Ascending aorta (tissue), 2 donors: ENCODE measurements around the gene ABCA13. TPM values are rescaled to one million over a fixed set of nuclear protein-coding genes. Genes with fewer than 3 reads are reported as not detected.

ENCODE experiments used
- DNase-seq, 2 donors: peaks; one replicate each; pipeline ENCODE4 v3.0.0-alpha.2; 2019; ENCODE audit warnings: low spot score in 2 of 2
- H3K27ac ChIP-seq, 2 donors: fragments of 200-600 bp; sonication (generic); one replicate each; pipeline ENCODE4 v1.5.1; 2016 to 2017; ENCODE audit warnings: mild to moderate bottlenecking in 1 of 2
- H3K27me3 ChIP-seq: fragments of 200-600 bp; sonication (generic); one replicate; pipeline ENCODE4 v1.5.1; 2017
- H3K36me3 ChIP-seq, 2 donors: fragments of 200-600 bp; sonication (generic); one replicate each; pipeline ENCODE4 v1.5.1; 2016
- H3K4me1 ChIP-seq, 2 donors: fragments of 200-600 bp; sonication (generic); one replicate each; pipeline ENCODE4 v1.5.1; 2016 to 2017; ENCODE audit warnings: mild to moderate bottlenecking in 1 of 2
- H3K4me3 ChIP-seq, 2 donors: fragments of 200-600 bp; sonication (generic); one replicate each; pipeline ENCODE4 v1.5.1; 2016 to 2017; ENCODE audit warnings: mild to moderate bottlenecking in 1 of 2
- H3K9me3 ChIP-seq, 2 donors: fragments of 200-600 bp; sonication (generic); one replicate each; pipeline ENCODE4 v1.5.1; 2016
- intact Hi-C: fragments of 100-400 bp; cut with DNase I; formaldehyde crosslinking; loops from one replicate; pipeline ENCODE4 v1.15.1; 2023
- total RNA-seq: library from RNA; depleted of rRNA; stranded (reverse); fragments of >200 nt; gene quantifications from one replicate; pipeline ENCODE4 v1.1.0, GENCODE V29; 2016
- TF ChIP-seq, protein P1 (sequence below), 3 experiments: fragments of 200-600 bp in 2 of 3; fragments of 450-650 bp in 1 of 3; sonication (generic) in 2 of 3; IDR thresholded peaks; one replicate each; pipeline ENCODE4 v1.5.1; 2016 to 2019; ENCODE audit warnings: antibody characterized with exemption in 3 of 3, mild to moderate bottlenecking in 1 of 3, moderate library complexity in 1 of 3

ABCA13 gene
- total RNA-seq, 1 donor from 2014 or later = not detected

DNA sequence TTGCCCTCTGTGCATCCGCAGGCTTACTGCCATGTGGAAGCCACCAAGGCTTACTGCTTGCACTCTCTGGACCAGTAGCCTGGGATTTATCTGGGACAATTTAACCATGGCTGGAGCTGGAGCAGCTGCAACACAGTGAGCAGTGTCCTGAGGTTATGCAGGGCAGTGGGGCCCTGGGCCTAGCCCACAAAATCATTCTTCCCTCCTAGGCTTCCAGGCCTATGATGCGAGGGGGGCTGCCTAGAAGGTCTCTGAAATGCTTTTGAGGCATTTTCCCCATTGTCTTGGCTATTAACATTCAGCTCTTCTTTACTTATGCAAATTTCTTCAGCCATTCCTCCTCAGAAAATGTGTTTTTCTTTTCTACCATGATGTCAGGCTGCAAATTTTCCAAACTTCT lies 439.4 kb downstream of the ABCA13 start:
- intact Hi-C loops = no loop called here
- no peaks in the 10 kb centered on the region for H3K4me1 ChIP-seq
- no peak overlapping the region for H3K4me3 ChIP-seq
- no peak for DNase-seq
- no peaks in the 10 kb centered on the region for H3K9me3 ChIP-seq
- H3K27ac ChIP-seq = no peak overlapping the region
- TF ChIP-seq, protein P1, sequence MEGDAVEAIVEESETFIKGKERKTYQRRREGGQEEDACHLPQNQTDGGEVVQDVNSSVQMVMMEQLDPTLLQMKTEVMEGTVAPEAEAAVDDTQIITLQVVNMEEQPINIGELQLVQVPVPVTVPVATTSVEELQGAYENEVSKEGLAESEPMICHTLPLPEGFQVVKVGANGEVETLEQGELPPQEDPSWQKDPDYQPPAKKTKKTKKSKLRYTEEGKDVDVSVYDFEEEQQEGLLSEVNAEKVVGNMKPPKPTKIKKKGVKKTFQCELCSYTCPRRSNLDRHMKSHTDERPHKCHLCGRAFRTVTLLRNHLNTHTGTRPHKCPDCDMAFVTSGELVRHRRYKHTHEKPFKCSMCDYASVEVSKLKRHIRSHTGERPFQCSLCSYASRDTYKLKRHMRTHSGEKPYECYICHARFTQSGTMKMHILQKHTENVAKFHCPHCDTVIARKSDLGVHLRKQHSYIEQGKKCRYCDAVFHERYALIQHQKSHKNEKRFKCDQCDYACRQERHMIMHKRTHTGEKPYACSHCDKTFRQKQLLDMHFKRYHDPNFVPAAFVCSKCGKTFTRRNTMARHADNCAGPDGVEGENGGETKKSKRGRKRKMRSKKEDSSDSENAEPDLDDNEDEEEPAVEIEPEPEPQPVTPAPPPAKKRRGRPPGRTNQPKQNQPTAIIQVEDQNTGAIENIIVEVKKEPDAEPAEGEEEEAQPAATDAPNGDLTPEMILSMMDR (IDR thresholded peaks at IDR 0.05) = no peak
- no peaks in the 10 kb centered on the region for H3K36me3 ChIP-seq
- H3K27me3 ChIP-seq = no peaks in the 10 kb centered on the region

DNA sequence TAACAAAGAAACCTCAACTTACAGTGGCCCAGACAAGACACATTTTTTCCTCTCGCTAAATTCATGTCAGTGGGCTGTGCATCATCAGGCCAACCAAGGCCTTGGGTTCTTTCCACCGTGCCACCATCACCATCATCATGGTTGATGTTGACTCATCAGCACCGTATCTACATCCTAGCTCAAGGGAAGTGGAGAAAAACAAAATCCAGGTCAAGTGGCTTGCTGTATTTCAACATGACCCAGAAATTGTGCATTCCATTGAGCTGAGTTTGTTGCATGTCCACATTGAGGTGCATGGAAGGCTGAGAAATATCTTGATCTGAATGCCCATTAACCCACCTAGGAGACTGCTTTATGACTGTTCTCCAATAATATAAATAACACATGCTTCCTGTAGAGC lies 440.7 kb downstream of the ABCA13 start:
- H3K27ac ChIP-seq = no peak overlapping the region
- H3K36me3 ChIP-seq = no peaks in the 10 kb centered on the region
- H3K4me3 ChIP-seq = no peak overlapping the region
- intact Hi-C loops = no loop called here
- no peaks in the 10 kb centered on the region for H3K27me3 ChIP-seq
- no peak for DNase-seq
- TF ChIP-seq, protein P1 (IDR thresholded peaks at IDR 0.05) = no peak
- H3K9me3 ChIP-seq = no peaks in the 10 kb centered on the region
- no peaks in the 10 kb centered on the region for H3K4me1 ChIP-seq

DNA sequence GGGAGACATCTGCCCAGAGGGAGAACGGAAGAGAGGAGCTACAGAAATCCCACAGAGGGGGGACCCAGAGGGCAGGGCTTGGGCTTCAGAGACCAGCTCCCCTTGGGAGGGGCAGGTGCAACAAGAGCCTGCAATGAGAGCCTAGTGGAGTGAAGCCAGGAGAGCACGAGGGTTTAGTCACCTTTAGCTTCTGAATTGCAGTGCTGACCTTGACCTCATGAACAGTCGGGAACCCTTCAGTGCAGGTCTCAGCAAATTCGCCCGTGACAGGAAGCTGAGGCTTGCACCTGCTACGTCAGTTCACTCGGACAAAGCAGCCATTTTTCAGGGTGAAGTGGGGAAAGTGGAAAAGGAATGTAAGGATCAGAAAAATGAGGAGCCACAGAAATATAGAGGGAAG lies 446.2 kb downstream of the ABCA13 start:
- TF ChIP-seq, protein P1 (IDR thresholded peaks at IDR 0.05) = no peak
- DNase-seq = no peak

DNA sequence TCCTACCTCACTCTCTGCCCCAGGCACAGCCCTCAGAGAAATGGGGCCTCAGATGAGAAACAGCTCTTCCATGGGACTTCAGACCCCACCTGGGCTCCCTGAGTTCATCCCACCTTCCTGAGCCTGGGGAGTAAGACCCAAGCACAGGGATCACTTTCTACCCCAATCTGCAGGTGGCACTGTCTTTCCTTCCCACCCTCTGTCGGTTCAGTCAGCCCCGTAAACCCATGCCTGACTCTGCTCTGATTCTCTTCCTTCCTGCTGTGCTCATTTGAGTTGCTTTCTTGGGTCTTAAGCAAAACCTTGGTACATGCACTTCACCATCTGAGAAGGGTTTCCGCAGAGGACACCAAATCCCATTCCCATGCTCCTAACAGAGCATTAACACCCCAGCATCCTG lies 446.7 kb downstream of the ABCA13 start:
- no peak overlapping the region for H3K27ac ChIP-seq
- H3K36me3 ChIP-seq = no peaks in the 10 kb centered on the region
- no peaks in the 10 kb centered on the region for H3K4me1 ChIP-seq
- TF ChIP-seq, protein P1 (IDR thresholded peaks at IDR 0.05) = no peak
- no peaks in the 10 kb centered on the region for H3K27me3 ChIP-seq
- no peak overlapping the region for H3K4me3 ChIP-seq
- DNase-seq = no peak
- intact Hi-C loops = no loop called here
- no peaks in the 10 kb centered on the region for H3K9me3 ChIP-seq

More for the DNA sequence above, 446.2 kb downstream of the ABCA13 start:
- intact Hi-C loops = no loop called here
- Histone ChIP-seq H3K9me3 (no peaks in the 10 kb centered on the region), H3K4me1 (no peaks in the 10 kb centered on the region), H3K4me3 (no peak overlapping the region), H3K36me3 (no peaks in the 10 kb centered on the region), H3K27ac (no peak overlapping the region), H3K27me3 (no peaks in the 10 kb centered on the region)

DNA sequence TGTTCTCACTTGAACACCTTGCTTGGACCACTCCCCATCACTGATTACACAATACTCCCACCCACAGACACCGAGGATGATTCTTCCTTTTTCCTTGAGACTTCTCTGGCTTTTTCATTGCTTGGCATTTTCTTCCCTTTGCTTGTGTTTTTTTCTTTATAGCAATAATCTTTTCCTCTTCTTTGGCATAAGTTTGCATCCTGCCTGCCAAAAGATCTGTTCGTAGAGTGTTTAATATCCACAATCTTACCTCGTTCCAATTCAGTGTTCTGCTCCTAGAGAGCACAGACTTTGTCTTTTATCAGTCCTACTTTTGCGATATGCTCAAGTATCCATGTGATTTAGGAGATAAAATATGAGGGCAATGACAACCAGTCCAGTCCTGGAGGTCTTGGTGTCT lies 449.8 kb downstream of the ABCA13 start:
- no peaks in the 10 kb centered on the region for H3K27me3 ChIP-seq
- no peak overlapping the region for H3K27ac ChIP-seq
- no peak for DNase-seq
- intact Hi-C loops = no loop called here
- no peaks in the 10 kb centered on the region for H3K9me3 ChIP-seq
- TF ChIP-seq, protein P1 (IDR thresholded peaks at IDR 0.05) = no peak
- no peaks in the 10 kb centered on the region for H3K36me3 ChIP-seq
- H3K4me3 ChIP-seq = no peak overlapping the region
- no peaks in the 10 kb centered on the region for H3K4me1 ChIP-seq

DNA sequence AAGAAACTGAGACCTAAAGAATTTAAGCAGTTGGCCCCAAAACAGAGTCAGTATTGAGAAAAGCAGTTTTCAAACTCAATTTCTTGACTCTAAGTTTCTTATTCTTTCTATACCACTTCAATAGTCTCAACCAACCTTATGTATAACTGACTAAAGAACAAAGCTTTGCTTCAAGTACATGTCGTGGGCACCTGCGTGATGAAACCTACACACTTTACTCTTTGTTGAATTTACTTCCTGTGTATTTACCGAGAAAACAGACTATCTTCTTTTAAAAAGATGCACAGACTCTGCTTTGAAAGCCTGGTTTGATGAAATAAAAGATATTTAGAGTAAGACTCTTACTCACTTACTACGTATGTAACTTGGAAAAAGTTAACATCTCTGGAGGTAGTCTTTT lies 455.9 kb downstream of the ABCA13 start:
- intact Hi-C loops = no loop called here
- H3K36me3 ChIP-seq = no peaks in the 10 kb centered on the region
- H3K4me1 ChIP-seq = no peaks in the 10 kb centered on the region
- H3K27ac ChIP-seq = no peak overlapping the region
- H3K9me3 ChIP-seq = no peaks in the 10 kb centered on the region
- DNase-seq = no peak
- H3K4me3 ChIP-seq = no peak overlapping the region
- H3K27me3 ChIP-seq = no peaks in the 10 kb centered on the region
- TF ChIP-seq, protein P1 (IDR thresholded peaks at IDR 0.05) = no peak
